GM18907 (cell line): ENCODE data around the gene ATP6V1A.

ENCODE experiments used
- ATAC-seq: cut with Tn5 transposase; IDR thresholded peaks from one replicate; pipeline ENCODE4 v1.9.1; 2021; ENCODE audit warnings: mild to moderate bottlenecking, moderate library complexity; ENCODE audit not compliant: unreplicated experiment

Gene ATP6V1A

DNA sequence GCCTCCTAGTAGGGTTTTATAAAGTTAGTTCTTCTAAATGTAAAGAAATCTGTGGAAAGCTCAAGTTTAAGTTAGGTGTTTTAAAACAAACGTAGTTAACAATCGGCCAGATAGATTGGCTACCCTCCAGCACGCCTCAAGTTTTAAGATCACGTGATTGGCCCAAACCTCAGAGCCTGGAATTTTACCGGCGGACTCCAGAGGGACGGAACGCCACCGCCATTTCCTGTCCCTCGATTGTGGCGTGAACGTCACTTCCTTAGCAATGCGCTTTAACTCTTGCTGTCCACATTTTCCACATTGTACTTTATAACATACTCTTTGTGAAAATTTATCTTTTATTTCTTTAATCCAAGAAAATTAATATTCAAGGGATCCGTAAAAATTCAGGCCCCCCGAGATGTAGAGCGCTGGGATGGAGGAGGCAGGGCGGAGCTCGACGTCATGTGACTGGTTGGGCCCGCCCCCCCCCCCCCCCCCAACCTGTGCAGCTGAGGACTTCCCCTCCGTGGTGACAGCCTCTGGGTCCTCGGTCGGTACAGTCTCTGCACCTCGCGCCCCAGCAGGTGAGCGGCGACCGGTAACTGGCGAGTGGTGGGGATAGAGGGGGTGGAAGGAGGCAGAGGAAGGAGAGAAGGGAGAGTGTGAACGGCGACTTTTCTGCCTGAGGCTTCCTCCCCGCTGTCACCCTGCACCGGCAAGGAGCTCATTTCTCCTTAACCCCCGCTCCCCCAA lies at the start of gene ATP6V1A:
ATP6V1A (plus strand) TSS at position 488 of the 735 bp plus-strand sequence. CDS start 31,719 bp downstream, outside the sequence.
- ATAC-seq, result peak; percentile 49

- no peak for ATAC-seq
Measured at GRCh38 chr3:113697500-113698090, 49.2 kb upstream of the ATP6V1A start.

DNA sequence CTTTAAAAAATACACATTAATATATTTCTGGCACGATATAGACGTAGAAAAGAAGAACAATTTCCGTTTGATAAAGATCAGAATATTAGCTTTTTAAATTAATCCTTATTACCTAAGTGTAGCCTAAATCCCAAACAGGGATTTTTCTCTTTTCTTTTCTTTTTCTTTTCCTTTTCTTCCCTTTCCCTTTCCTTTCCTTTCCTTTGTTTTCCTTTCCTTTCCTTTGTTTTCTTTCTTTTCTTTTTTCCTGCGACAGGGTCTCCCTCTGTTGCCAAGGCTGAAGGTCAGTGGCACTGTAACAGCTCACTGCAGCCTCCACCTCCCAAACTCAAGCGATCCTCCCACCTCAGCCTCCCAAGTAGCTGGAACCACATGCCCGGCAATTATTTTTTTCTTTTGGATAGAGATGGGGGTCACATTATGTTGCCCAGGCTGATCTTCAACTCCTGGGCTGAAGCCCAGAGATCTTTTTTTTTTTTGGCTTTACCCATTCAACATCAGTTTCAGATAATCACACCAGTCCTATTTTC lies 48.6 kb upstream of the ATP6V1A start:
- ATAC-seq, result no peak

DNA sequence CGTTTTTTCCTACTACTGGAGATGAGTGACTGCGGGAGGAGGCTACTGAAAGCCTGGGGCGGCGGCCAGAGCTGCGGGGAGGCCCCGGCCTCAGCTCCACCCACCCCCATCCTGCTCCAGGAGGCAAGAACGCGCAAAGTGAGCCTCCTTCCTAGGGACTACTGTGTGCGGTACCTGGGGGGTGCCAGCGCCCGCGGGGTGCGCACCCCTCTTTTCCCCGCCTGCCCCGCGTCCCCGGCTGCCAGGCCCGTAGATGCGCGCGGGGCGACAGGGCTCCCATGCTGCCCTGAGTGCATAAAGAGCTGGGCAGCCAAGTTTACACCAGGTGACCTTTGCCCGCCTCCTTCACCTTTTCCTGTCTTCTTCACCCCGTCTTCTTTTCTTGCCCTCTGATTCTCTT lies 47.9 kb upstream of the ATP6V1A start:
- ATAC-seq, result no peak

GRCh38 chr3:113707835-113708234 lies 39.0 kb upstream of the ATP6V1A start:
- no peak for ATAC-seq

- no peak for ATAC-seq
Measured at GRCh38 chr3:113712129-113712528, 34.7 kb upstream of the ATP6V1A start.

- ATAC-seq, result no peak
Measured at GRCh38 chr3:113714702-113715101, 32.1 kb upstream of the ATP6V1A start.

DNA sequence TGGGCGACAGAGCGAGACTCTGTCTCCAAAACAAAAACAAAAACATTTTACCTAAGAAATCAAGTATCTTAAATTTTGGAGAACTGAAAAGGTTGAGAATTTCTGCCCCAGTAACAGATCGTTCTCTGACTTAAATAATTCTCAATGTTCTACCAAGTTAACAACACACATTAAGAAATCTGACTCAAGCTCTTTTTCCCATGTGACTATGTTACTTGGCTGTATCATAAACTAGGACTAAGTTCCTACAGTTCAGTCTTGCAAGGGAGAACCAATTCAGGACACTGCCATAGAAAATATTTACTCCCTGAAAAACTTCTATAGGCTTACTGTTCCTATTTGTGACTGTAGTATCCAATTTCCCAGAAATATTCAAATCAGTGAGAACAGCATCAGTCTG lies 29.5 kb upstream of the ATP6V1A start:
- no peak for ATAC-seq

DNA sequence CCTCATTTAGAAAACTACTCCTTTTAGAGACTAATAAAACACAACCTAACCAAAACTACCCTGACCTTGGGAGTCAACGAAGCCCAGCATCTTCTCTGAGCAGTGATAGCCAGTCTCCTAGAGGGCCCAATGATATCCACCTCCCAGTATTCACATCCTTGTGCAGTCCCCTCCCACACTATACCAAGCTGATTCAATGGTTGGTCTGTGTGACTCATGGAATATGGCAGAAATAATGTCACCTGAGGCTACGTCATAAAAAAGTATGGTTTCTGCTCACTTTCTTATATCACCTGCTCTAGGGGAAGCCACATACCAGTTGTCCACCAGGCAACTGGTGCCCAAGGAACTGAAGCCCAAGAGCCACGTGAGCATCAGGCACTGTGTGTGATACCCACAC lies 29.0 kb upstream of the ATP6V1A start:
- ATAC-seq, result no peak

- no peak for ATAC-seq
Measured at GRCh38 chr3:113719294-113719693, 27.5 kb upstream of the ATP6V1A start.

GRCh38 chr3:113719758-113720157 lies 27.1 kb upstream of the ATP6V1A start:
- no peak for ATAC-seq

GRCh38 chr3:113721636-113722035 lies 25.2 kb upstream of the ATP6V1A start:
- no peak for ATAC-seq

GRCh38 chr3:113728661-113729060 lies 18.2 kb upstream of the ATP6V1A start:
- ATAC-seq, result no peak

GRCh38 chr3:113730550-113730949 lies 16.3 kb upstream of the ATP6V1A start:
- no peak for ATAC-seq

DNA sequence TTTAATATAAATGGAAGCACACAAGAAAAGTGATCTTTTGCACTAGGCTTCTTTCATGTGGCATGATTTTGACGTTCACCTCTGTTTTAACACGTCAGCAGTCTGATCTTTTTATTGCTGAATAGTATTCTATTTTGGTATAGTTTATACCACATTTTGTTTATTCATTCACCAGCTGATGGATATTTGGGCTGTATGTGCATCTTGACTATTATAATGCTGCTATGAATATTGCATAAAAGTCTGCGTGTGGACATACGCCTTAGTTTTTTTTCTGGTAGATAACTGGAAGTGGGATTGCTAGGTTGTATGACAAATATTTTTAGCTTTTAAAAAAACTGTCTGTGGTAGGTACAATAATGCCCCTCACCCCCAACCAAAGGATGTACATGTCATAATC lies 15.1 kb upstream of the ATP6V1A start:
- no peak for ATAC-seq

GRCh38 chr3:113736548-113737089 lies 10.2 kb upstream of the ATP6V1A start:
- peak; percentile 60 for ATAC-seq

DNA sequence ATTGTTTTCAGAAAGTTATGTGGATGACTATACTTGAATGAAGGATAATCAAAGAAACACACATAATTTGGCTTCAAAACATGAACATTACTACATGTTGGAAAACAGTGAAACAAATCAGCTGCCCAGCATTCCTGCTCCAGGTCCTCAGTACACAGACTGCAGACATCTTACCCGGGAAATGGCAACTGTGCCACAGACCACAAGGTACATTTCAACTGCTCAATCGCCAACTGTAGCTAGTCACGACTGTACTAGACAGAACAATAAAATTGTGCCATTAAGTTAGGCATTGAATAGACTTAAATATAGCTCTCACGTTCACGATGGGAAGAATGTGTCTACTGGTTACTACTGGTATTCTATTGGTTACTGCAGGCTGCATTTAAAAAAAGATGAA lies 5.7 kb upstream of the ATP6V1A start:
- no peak for ATAC-seq

DNA sequence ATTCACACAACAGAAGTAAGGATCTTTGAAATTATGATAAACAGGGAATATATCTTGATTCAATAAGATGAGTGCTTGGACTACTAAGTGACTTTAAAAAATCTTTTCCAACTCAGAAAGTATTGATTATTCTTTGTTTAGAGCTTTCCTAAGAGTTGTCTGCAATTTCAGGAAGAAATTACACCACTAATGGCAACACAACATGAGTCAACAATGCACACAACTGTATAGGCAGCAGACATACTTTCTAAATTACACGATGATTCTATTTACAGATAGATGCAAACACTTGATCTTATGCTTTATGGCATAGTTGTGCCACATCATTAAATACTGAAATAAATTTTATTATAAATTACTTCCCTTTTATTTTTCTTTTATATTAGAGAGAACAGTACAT lies 5.2 kb upstream of the ATP6V1A start:
- ATAC-seq, result no peak

DNA sequence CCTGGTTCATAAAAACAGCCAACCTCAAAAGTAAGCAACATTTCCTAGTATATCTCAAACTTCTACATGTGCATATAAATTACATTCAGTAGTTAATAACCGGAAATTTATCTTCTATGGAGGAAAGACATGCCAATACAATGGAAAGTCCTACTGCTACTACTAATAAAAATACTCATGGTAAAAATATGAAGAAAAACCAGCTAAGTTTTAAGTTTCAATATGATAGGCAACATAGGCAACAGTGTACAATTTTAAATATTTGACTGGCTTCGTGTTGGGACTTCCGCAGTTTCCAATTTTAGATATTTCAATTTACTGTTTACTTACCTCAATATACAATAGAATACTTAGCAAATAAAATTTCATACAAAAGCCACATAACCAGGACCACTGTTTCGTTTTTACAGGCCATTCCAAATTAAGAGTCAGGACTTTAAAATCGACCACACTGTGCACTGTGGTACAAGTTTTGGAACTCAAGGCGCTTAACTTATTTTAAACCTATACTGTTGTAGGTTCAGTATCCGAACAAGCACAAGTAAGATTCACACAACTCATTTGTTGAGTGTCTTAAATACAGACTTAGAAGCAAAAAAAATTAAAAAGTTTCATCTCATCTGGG lies 3.7 kb upstream of the ATP6V1A start:
- ATAC-seq, result no peak

DNA sequence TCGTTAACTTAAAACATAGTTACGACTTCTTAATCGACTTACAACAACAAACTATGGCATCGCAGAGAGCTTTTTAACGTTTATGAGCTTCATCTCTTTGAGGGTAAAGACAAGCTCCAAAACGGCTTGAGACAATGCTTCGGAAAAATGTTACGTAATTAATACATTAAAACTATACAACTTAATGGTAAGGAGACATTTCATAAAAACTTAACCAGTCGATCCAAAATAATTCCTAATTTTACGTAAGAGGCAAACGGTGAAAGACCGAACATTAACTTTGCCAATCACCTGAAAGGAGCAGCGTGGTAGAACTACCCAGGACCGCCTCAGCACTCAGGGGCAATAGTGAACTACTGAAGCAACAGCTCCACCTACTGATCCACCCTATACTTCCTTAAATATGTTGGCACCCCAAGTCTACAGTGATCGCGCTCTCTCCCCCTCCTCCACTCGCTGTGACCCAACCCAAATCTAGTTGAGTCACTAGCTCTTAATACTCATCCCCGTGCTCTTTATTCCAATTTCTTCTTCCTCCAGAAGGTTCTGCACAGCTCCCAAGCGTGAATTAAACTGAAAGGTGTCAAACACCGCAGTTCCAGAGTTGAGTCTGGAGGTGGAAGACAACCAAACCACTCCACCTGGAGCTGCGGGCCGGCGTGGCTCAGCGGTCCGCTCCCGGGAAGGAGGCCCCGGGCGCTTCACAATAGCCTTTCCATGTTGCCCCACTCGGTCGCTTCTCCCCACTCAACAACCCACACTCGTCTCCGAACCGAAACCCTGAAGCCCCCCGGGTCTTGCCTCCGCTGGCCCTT lies 1.7 kb upstream of the ATP6V1A start:
- peak; percentile 66 for ATAC-seq
